ENCODE measurements around the gene NAXD. TPM values are rescaled to one million over a fixed set of nuclear protein-coding genes. Genes with fewer than 3 reads are reported as not detected.
"Not testable (repeated sequence)": the region's sequence is repeated elsewhere in the genome, so short reads cannot be mapped to it uniquely, and the experiment has no call there.

The NAXD gene
- total RNA-seq, 1 donor from 2014 or later, result 27.5 TPM

DNA sequence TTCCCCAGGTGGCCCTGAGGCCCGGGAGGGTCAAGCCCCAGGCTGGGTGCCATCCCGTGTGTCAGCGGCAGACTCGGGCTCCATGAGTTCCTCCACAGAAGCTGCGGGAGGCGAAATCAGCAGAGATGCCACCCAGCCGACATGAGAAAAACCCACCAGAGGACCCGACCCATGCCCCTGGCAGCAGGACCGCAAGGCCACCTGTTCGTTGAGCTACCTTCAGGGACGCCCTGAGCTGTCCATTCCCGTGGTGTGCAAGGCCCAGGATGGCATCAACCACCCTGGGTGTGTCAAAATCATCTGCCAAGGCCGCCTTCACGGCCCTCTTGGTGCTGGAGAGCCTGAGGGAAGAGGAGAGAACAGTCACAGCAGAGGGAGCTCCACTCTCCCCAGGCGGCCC is 30.4 kb downstream of the NAXD start:
- DNase-seq, result no peak

DNA sequence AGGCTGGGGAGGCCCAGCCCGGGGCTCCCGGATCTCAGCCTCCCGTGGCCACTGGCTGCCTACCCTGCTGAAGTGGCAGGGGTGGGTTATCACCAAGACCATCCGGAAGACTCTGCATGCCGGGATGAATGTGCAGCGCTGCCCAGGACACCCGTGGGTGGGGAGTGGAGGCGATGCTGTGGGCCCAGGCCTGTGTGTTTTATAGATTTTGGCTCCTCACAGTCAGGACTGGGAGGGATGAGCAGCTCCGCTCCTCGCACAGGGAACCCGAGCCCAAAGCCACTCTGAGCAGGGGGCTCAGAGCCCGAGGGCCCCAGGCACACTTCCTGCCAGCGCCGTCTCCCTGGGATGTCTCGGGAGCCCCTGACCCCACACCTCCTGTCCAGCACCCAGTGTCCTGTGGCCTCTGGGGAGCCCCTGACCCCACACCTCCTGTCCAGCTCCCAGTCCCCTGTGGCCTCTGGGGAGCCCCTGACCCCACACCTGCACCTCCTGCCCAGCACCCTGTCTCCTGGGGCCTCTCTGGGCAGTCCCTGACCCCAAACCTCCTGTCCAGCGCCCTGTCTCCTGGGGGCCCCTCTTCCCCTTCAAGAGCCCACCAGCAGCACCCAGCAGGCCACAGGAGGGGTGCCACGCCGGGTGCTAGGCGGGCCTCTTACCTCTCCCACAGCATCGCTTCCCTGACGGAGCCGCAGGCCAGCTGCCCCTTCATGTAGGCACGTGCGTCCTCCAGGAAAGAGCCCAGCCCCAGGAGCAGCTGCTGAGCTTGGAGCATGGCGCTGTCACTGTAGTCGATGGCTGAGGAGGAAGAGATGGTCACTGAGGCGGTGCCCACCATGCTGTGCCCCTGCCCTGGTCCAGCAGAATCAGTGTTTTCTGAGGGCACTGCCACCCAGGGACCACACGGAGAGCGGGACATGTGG is 31.4 kb downstream of the NAXD start:
- DNase-seq, result no peak

DNA sequence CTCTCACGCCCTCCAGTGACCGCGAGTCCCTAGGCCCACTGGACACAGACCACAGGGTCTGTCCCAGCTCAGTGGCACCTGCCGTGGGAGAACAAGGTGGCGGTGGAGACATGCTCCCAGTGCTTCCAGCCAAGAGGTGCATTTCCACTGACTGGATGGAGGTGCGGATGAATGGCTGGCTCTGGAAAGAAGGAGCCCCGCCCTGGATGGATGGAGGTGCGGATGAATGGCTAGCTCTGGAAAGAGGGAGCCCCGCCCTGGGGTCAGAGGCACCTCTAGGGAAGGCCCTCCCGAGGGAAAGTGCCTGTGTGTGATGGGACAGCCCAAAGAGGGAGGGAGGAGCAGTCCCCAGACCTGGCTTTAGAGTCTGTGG is 32.0 kb downstream of the NAXD start:
- DNase-seq, result no peak

DNA sequence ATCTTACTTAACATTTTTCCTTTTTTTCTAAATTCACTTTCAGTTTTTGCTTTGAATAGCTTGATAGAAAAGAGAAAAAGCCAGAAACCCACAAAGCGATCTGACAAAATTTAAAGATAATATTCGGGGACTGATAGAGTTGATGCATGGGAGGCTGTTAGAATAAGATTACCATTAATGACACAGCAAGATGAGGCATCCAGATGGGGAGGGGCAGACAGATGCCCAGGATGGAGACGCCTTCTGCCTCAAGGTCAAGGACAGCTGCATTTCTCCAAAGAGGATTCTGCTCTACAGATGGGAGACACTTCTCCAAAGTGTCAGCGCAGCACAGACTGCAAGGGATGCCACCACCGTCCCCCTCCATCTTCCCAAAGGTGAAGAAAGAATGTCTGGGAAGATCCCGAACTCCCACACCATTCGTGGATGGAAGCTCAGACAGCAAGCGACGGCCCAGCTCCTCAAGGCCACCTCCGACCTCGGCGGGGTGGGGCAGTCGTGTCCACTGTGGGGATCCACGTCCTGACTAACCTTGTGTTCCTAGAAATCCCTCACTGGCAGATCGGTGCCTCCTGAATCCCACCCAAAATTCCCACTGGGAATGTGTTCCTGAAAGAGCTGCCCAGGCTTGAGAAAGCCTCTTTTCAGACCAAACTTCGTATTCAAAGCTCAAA is 32.9 kb downstream of the NAXD start:
- no peak for DNase-seq

DNA sequence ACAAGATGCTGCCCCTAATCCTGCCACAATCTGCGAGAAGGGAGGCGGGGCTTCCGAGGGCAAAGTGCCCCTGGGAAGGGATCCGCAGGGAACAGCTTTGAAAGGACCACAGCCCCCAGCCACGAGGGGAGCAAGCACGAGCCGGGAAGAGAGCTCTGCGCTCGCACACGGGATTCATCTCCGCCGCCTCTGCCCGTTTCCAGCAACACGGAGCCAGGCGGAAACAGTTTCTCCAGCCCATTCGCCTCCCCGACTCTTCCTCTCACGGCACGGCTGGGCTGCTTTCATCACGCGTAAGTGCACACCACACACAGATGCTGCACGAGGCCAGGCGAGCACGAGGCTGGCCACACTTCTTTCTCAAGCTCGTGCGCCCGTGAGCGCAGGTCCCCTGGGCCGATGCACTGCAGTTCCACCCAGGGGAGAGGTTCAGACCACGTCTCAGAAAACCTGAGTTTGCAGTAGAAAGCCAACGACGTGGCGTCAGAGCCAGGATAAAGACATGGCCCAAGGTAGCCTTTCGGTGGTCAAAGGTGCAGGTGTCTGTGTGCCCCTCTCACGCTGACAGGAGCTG is 33.6 kb downstream of the NAXD start:
- DNase-seq, result no peak

DNA sequence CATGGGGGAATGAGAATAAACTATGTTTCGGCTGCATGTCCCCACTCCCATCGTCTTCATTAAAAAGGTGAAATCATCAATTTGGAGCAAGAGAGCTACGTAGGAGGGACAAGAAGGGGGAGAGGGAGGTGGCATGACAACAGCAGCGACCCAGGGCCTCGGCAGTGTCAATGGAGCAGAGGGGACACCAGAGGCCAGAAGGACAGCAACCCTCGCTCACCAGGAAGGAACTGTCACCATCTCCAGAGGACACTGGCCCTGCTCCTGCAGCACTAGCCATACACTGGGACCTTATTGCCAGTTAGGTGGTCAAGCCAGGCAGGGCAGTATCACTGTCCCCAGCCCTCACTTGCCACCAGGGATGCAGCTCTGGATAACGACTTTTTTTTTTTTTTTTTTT is 34.2 kb downstream of the NAXD start:
- DNase-seq, result no peak

DNA sequence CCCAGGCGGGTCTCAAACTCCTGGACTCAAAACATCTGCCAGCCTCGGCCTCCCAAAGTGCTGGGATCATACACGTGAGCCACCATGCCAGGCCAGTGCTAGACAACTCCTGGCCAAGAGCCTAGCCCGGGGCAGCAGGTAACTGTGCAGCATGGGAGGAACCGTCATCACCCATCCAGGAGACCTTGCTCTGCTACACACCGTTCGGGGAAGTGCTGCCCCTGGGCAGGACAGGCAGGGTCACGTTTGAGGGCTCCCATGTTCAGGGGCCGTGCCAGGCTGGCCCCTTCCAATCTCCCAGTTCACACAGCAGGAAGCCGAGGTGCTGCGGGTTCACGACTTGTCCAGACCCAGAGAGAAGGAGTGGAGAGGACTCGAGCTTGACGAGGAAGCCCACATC is 35.1 kb downstream of the NAXD start:
- no peak for DNase-seq

DNA sequence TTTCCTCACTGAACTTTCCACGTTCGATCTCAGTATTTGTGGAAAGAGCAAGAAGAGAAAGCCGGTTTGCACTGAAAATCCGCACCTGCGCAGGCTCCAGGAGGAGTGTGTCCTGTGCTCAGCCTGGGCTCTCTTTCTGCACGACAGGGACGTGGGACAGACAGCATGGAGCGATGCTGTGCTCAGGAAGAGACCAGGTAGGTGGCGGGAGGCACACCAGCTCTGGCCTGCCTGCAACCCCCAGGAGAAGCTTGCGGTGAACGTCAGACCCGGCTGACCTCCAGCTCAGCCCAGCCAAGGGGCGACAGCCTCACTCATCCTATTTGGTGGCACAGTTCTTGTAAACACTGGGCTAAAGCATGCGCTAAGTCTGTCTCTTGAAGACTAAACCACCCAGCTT is 35.9 kb downstream of the NAXD start:
- no peak for DNase-seq

DNA sequence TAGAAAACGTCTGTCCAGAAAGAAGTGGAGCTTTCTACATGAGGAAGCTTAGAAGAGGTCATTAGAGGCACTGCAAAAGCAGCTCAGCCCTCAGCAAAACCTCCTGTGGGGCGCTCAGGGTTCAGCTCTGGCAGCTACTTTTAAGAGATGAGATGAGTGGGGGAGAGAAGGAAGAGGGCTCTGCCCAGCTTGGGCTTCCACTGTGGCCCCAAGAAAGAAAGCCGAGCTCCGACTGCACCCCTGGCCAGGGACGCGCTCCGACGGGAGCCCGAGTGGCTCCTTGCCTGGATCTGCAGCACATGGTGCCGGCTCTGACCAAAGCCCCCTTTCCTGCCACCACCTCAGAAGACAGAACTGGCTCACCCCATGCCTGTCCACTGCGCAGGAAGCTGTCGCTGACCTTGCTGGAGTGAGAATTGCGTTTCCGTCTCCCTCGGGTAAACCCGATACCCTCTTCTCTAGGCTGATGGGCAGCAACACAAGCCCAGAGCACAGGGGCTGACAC is 36.4 kb downstream of the NAXD start:
- DNase-seq, result no peak

DNA sequence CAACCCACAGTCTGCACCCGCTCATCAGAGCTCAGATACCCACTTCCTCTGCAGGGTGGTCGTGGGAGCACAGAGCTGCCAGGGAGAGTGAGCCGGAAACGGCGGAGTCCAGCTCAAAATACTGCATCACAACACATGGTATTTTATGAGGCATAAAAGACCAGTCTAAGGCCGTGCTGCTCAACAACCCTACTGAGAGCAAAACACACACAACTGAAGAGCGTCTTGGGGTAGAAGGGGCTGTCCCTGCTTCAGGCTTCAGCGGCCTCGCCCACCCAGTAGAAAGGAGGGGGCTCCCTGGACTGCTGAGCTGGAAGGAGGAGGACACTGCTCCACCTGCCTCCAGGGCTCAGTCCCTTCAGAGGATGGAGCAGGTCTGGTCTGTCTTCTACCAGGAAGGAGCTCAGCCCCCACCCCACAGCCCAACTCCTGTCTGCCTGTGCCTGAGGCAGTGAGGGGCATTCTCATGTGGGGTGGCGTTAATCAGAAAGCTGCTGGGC is 36.9 kb downstream of the NAXD start:
- no peak for DNase-seq

DNA sequence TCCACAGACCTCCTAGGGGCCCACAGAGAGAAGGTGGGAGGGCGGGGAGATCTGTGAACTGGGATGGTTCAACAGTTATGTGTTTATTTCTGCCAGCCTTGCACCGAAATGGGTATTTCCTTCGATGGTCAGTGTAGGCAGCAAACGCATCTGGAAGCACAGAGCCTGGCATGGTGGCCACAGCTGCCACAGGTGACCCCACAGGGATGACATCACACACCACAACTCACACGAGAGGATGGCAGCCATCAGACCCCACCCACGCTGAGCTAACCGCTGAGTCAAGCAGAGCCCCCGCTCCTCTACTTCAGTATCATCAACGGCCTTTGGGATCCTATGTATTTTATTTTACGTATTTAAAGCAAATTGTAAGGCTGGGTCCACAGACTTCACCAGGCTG is 37.4 kb downstream of the NAXD start:
- DNase-seq, result no peak

DNA sequence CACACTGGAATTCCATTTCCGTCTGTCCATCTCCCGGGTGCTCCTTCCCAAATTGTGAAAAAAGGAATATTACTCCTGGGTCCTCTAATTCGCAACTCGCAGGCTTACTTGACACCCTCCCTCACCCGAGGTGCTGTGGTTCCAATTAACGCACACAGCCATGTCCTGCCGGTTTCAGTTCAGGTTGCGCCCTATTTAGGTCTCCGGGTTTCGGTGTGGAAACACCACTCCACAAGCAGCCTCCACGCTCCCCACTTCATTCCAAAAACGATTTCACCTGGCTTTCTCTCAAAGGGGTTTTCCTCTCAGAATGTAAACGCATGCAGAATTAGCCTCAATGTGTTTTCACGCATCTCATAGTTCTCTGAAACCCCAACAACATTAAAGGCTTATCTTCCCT is 37.9 kb downstream of the NAXD start:
- no peak for DNase-seq

DNA sequence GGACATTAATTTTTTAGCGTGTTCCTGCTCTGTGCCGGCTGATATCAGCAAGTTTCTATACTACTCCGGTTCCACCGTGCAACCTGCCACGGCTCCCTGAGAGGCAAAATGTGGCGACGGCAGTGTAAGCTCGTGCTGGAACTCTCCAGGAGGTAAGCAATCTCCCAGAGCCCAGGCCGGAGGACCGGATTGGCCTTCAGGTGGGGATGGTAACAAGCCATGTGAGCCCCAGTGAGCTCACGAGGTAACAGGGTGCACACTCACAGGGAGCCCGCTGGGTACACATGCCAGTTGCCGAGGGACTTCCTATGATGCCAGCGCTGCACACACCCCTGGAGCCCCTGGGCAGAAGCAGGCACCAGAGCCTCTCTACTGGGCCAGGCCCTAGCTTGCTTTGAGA is 38.5 kb downstream of the NAXD start:
- no peak for DNase-seq

DNA sequence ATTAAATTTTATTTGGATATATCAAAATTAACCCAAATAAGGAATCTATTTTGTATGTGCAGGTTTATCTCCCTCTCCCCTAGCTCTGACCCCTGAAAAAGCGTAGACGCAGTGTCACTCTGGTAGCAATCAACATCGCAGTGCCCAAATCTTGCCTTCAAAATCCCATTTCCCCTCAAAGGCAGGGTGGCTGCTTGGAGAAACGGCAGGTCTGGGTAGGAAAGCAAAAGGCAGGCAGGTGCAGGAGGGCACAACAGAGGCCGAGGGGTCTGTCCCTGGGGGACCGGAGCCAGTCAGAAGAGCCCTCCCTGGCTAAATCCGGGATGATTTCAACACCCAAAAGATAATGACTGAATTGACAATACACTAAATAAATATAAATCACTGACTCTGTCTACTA is 41.9 kb downstream of the NAXD start:
- DNase-seq, result no peak

DNA sequence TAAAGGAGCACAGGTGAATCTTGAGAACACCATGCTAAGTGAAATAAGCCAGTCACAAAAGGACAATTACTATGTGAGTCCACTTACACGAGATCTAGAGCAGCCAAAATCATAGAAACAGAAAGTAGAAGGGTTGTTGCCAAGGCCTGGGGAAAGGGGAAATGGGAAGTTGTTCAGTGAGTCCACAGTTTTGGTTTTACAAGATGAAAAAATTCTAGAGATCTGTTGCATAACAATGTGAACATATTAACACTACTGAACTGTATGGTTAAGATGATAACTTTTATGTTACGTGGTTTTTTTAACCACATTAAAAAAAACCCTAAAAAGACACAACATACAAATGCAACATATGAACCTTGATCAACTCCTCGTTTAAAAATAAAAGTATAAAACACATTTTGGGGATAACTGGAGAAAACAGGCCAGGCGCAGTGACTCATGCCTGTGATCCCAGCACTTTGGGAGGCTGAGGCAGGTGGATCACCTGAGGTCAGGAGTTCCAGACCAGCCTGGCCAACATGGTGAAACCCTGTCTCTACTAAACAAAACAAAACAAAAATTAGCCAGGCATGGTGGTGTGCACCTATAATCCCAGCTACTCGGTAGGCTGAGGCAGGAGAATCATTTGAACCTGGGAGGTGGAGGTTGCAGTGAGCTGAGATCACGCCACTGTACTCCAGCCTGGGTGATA is 43.0 kb downstream of the NAXD start:
- DNase-seq, result not testable (repeated sequence)

DNA sequence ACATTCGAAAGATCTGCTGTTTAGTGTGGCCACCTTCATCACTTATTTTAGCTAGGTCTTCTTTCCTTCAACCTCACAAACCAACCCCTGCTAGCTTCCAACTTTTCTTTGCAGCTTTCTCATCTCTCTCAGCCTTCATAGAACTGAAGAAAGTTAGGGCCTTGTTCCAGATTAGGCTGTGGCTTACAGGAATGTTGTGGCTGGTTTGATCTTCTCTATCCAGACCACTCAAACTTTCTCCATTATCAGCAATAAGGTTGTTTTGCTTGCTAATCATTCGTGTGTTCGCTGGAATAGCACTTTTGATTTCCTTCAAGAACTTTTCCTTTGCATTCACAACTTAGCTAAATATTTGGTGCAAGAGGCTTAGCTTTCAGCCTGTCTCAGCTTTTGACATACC is 45.9 kb downstream of the NAXD start:
- no peak for DNase-seq

DNA sequence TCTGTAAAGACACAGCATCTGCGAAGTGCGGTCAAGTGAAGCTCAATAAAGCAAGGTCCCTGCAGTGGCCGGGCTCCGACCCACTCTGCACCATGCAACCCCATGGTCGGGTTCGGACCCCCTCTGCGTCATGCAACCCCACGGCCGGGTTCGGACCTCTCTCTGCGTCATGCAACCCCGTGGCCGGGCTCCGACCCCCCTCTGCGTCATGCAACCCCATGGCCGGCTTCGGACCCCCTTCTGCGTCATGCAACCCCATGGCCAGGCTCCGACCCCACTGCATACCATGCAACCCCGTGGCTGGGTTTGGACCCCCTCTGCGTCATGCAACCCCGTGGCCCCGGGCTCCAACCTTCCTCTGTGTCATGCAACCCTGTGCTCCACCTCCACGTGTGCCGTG is 46.7 kb downstream of the NAXD start:
- DNase-seq, result no peak

DNA sequence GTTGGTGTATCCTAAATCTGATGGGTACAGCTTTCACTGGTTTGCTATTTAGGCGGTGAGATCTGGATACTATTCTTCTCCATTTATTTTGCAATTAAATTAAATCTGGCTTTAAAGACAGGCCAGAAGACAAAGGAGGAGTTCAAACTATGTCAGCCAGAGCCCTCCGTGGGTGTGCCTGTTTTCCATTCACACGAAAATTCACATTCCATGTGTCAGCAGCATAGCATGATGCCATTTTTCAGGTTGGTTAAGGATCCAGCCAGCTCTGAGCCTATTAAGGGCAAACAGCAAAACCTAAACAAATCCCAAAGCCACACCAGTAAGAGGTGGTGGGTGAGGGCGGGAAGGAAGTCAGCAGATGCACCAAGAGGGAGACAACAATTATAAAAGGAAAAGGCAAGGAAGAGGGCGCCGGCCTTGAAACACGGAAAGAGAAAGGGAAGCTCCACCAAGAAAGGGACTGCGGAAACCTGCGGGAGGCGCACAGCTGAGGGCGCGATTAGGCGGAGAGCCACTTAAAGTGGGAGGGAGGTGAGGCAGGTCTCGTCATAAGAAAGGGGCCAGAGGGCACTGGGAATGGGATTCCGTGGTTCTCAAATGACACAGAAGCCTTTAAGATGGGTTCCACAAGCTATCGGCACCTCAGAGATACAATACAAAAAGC is 47.6 kb downstream of the NAXD start:
- DNase-seq, result no peak

DNA sequence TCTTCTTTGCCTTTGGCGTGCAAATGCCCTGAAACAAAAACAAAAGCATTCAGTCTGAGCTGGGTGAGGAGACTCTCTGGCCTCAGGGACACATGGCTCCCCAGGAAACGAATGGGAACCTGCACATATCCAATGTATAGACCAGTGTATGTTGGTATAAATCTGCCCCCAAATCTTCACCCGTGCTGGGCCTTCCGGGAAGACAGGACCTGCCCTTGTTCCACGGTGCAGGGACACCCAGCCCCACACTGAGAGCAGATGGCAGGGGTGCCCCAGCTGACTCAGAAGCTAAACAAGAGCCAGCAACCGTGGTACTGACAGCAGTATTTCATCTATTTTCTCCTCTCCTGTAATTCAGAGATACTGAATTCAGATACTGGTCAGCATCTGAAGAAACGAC is 48.1 kb downstream of the NAXD start:
- DNase-seq, result no peak

DNA sequence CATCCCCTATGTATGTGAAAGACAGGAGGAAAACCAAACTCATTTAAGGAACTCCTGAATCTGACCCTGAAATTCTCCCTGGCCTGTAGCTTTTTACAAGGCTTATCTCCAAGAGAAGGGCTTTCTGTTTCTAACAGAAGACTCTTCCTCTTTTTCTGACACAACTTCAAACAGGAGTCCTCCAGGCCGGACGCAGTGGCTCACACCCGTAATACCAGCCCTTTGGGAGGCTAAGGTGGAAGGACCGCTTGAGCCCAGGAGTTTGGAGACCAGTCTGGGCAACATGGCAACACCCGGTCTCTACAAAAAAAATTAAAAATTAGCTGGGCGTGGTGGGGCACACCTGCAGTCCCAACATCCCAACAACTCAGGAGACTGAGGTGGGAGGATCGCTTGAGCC is 48.7 kb downstream of the NAXD start:
- no peak for DNase-seq

DNA sequence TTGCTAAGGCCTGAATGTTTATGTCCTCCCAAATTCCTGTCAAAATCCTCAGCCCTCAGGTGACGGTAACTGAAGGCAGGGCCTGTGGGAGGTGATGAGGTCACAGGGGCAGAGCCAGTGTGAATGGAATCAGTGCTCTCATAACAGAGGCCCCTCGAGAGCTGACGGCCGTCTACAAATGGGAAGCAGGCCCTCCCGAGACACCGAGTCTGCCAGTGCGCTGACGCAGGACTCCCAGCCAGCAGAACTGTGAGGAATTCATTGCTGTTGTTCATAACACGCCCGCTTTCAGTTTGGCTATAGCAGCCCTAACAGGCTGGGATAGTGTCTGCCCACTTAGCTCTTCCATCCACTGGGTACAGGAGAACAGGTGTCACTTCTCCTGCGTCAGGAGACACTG is 49.3 kb downstream of the NAXD start:
- DNase-seq, result no peak

All from occipital lobe (tissue), 2 donors.